Dermis blood vessel endothelial cell (primary cell): ENCODE data around the gene INSR. TPM values are rescaled to one million over a fixed set of nuclear protein-coding genes. Genes with fewer than 3 reads are reported as not detected.
"Not testable (repeated sequence)": the region's sequence is repeated elsewhere in the genome, so short reads cannot be mapped to it uniquely, and the experiment has no call there.

Source experiments
- DNase-seq: peaks from one replicate; pipeline ENCODE4 v3.0.0; 2010
- total RNA-seq: library from RNA; depleted of rRNA; stranded (reverse); fragments of >200 nt; gene quantifications from 2 replicates; pipeline ENCODE4 v1.2.3, GENCODE V29; 2014

Gene INSR
- total RNA-seq, result 41.7 and 76.2 TPM in 2 replicates

GRCh38 chr19:7293762-7294557, at the start of gene INSR:
INSR (minus strand) TSS chr19:7294414; CDS start chr19:7293891, 523 bp downstream.
- peak; percentile 88 for DNase-seq

GRCh38 chr19:7342143-7342542, 47.9 kb upstream of the INSR start:
- DNase-seq, result no peak

- DNase-seq, result peak; percentile 86
Observed at GRCh38 chr19:7340959-7341837, 47.0 kb upstream of the INSR start.

GRCh38 chr19:7337380-7338194, 43.4 kb upstream of the INSR start:
- no peak for DNase-seq

- peak; percentile 54 for DNase-seq
Observed at GRCh38 chr19:7336321-7336973, 42.2 kb upstream of the INSR start.

GRCh38 chr19:7333198-7334118, 39.2 kb upstream of the INSR start:
- peak; percentile 91 for DNase-seq

GRCh38 chr19:7331446-7331845, 37.2 kb upstream of the INSR start:
- DNase-seq, result no peak

GRCh38 chr19:7328647-7329046, 34.4 kb upstream of the INSR start:
- DNase-seq, result no peak

GRCh38 chr19:7327802-7328201, 33.6 kb upstream of the INSR start:
- DNase-seq, result no peak

GRCh38 chr19:7326105-7326877, 32.1 kb upstream of the INSR start:
- DNase-seq, result peak; percentile 62

- DNase-seq, result no peak
Observed at GRCh38 chr19:7318176-7318575, 24.0 kb upstream of the INSR start.

- DNase-seq, result no peak
Observed at GRCh38 chr19:7312816-7313215, 18.6 kb upstream of the INSR start.

- DNase-seq, result no peak
Observed at GRCh38 chr19:7311911-7312310, 17.7 kb upstream of the INSR start.

GRCh38 chr19:7308327-7308726, 14.1 kb upstream of the INSR start:
- DNase-seq, result not testable (repeated sequence)

GRCh38 chr19:7307590-7308218, 13.5 kb upstream of the INSR start:
- no peak for DNase-seq

- DNase-seq, result no peak
Observed at GRCh38 chr19:7304200-7304599, 10.0 kb upstream of the INSR start.

- DNase-seq, result no peak
Observed at GRCh38 chr19:7303470-7303869, 9.3 kb upstream of the INSR start.

GRCh38 chr19:7301525-7301924, 7.3 kb upstream of the INSR start:
- DNase-seq, result no peak

- DNase-seq, result no peak
Observed at GRCh38 chr19:7297742-7298141, 3.5 kb upstream of the INSR start.
